Measurements from ENCODE around the gene PCBP3.
"Not testable (repeated sequence)": the region's sequence is repeated elsewhere in the genome, so short reads cannot be mapped to it uniquely, and the experiment has no call there.

PCBP3 gene

GRCh38 chr21:45655124-45655523 is 11.6 kb downstream of the PCBP3 start:
- H2AFZ ChIP-seq (ENCODE audit: low read depth, low read length, severe bottlenecking): no peak overlapping the region
- H3K9me2 ChIP-seq (replicated peaks; ENCODE audit: insufficient read depth, low read length): no peaks in the 10 kb centered on the region
- H4K20me1 ChIP-seq (ENCODE audit: low read depth, low read length): no peaks in the 10 kb centered on the region; the same call in 1 of the 2 replicates
- H3K4me3 ChIP-seq (ENCODE audit: insufficient read depth, low read length, poor library complexity, severe bottlenecking): no peak overlapping the region
- H3K27me3 ChIP-seq (ENCODE audit: low read length): no peaks in the 10 kb centered on the region
- H3K79me2 ChIP-seq (ENCODE audit: insufficient read depth, low read length): no peaks in the 10 kb centered on the region
- H3K9me3 ChIP-seq (ENCODE audit: insufficient read depth, low read length): no peaks in the 10 kb centered on the region
- H3K36me3 ChIP-seq (ENCODE audit: low read length): no peaks in the 10 kb centered on the region
- no peak overlapping the region for H3K4me2 ChIP-seq (ENCODE audit: low read depth, low read length, poor library complexity, severe bottlenecking)
- TF ChIP-seq, protein P1, sequence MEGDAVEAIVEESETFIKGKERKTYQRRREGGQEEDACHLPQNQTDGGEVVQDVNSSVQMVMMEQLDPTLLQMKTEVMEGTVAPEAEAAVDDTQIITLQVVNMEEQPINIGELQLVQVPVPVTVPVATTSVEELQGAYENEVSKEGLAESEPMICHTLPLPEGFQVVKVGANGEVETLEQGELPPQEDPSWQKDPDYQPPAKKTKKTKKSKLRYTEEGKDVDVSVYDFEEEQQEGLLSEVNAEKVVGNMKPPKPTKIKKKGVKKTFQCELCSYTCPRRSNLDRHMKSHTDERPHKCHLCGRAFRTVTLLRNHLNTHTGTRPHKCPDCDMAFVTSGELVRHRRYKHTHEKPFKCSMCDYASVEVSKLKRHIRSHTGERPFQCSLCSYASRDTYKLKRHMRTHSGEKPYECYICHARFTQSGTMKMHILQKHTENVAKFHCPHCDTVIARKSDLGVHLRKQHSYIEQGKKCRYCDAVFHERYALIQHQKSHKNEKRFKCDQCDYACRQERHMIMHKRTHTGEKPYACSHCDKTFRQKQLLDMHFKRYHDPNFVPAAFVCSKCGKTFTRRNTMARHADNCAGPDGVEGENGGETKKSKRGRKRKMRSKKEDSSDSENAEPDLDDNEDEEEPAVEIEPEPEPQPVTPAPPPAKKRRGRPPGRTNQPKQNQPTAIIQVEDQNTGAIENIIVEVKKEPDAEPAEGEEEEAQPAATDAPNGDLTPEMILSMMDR (IDR thresholded peaks at IDR 0.05; ENCODE audit: insufficient read depth, low read length, poor library complexity, severe bottlenecking): no peak
- no peak for TF ChIP-seq EZH2phosphoT487 (conservative IDR thresholded peaks at IDR 0.05; ENCODE audit: low read length)
- H3K27ac ChIP-seq (ENCODE audit: low read depth, low read length): no peak overlapping the region
- H3F3A ChIP-seq (ENCODE audit: insufficient read depth): no peaks in the 10 kb centered on the region
- no peak overlapping the region for H3K9ac ChIP-seq (ENCODE audit: low read length)

DNA sequence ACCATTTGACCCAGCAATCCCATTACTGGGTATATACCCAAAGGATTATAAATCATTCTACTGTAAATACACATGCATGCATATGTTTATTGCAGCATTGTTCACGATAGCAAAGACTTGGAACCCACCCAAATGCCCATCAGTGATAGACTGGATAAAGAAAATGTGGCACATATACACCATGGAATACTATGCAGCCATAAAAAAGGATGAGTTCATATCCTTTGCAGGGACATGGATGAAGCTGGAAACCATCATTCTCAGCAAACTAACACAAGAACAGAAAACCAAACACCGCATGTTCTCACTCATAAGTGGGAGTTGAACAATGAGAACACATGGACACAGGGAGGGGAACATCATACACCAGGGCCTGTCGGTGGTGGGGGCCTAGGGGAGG is 12.6 kb downstream of the PCBP3 start:
- H3K9me3 ChIP-seq (ENCODE audit: insufficient read depth, low read length); H3K27ac ChIP-seq (ENCODE audit: low read depth, low read length); H3K27me3 ChIP-seq (ENCODE audit: low read length); H3K4me3 ChIP-seq (ENCODE audit: insufficient read depth, low read length, poor library complexity, severe bottlenecking); H3K36me3 ChIP-seq (ENCODE audit: low read length); H3K4me2 ChIP-seq (ENCODE audit: low read depth, low read length, poor library complexity, severe bottlenecking); H3F3A ChIP-seq (ENCODE audit: insufficient read depth); H3K79me2 ChIP-seq (ENCODE audit: insufficient read depth, low read length); H4K20me1 ChIP-seq (ENCODE audit: low read depth, low read length); H3K9me2 ChIP-seq (replicated peaks; ENCODE audit: insufficient read depth, low read length); H3K9ac ChIP-seq (ENCODE audit: low read length); H2AFZ ChIP-seq (ENCODE audit: low read depth, low read length, severe bottlenecking): not testable (repeated sequence)

DNA sequence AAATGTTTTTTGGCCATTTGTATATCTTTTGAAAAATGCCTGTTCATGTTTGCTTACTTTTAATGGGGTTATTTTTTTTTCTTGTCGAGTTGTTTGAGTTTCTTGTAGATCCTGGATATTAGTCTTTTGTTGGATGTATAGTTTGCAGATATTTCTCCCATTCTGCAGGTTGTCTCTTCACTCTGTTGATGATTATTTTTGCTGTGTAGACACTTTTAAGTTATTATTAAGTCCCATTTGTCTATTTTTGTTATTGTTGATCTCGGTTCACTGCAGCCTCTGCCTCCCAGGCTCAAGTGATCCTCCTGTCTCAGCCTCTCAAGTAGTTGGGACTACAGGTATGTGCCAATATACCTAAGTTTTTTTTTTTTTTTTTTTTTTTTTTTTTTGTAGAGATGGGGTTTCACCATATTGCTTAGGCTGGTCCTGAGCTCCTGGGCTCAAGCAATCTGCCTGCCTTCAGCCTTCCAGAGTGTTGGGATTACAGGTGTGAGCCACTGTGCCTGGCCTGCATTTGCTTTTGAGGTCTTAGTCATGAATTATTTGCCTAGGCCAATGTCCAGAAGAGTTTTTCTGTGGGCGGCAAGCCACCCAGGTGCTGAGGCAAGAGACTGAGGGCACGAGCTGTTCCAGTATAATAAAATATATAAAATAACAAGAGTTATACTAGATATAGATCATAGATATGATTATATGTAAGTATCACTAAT is 18.5 kb downstream of the PCBP3 start:
- H2AFZ ChIP-seq (ENCODE audit: low read depth, low read length, severe bottlenecking); H4K20me1 ChIP-seq (ENCODE audit: low read depth, low read length); H3K27ac ChIP-seq (ENCODE audit: low read depth, low read length); H3K36me3 ChIP-seq (ENCODE audit: low read length); H3K79me2 ChIP-seq (ENCODE audit: insufficient read depth, low read length); H3K9me3 ChIP-seq (ENCODE audit: insufficient read depth, low read length); H3K27me3 ChIP-seq (ENCODE audit: low read length); H3F3A ChIP-seq (ENCODE audit: insufficient read depth); H3K4me3 ChIP-seq (ENCODE audit: insufficient read depth, low read length, poor library complexity, severe bottlenecking); H3K9me2 ChIP-seq (replicated peaks; ENCODE audit: insufficient read depth, low read length); H3K4me2 ChIP-seq (ENCODE audit: low read depth, low read length, poor library complexity, severe bottlenecking); H3K9ac ChIP-seq (ENCODE audit: low read length): not testable (repeated sequence)

- H3K27ac ChIP-seq (ENCODE audit: low read depth, low read length); H3K36me3 ChIP-seq (ENCODE audit: low read length); H2AFZ ChIP-seq (ENCODE audit: low read depth, low read length, severe bottlenecking); H3K27me3 ChIP-seq (ENCODE audit: low read length); H4K20me1 ChIP-seq (ENCODE audit: low read depth, low read length); H3K9me3 ChIP-seq (ENCODE audit: insufficient read depth, low read length); H3K9ac ChIP-seq (ENCODE audit: low read length); H3K9me2 ChIP-seq (replicated peaks; ENCODE audit: insufficient read depth, low read length); H3K4me2 ChIP-seq (ENCODE audit: low read depth, low read length, poor library complexity, severe bottlenecking); H3F3A ChIP-seq (ENCODE audit: insufficient read depth); H3K4me3 ChIP-seq (ENCODE audit: insufficient read depth, low read length, poor library complexity, severe bottlenecking); H3K79me2 ChIP-seq (ENCODE audit: insufficient read depth, low read length): not testable (repeated sequence)
Measured at GRCh38 chr21:45662623-45663245, 19.2 kb downstream of the PCBP3 start.

DNA sequence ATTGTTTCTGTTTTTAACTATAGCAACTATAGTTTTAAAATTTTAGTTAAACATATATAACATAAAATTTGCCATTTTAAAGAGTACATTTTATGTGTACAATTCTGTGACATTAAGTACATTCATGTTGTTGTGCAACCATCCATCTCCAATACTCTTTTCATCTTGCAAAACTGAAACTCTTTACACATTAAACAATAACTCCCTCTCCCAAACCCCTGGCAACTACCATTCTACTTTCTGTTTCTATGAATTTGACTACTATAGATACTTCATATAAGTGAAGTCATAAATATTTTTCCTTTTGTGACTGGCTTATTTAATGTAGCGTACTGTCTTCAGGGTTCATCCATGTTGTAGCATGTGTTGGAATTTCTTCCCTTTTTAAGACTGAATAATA is 25.9 kb downstream of the PCBP3 start:
- Histone ChIP-seq H2AFZ (ENCODE audit: low read depth, low read length, severe bottlenecking) (no peak overlapping the region), H3K27me3 (ENCODE audit: low read length) (no peaks in the 10 kb centered on the region), H3K79me2 (ENCODE audit: insufficient read depth, low read length) (no peaks in the 10 kb centered on the region), H3K9me2 (replicated peaks; ENCODE audit: insufficient read depth, low read length) (no peaks in the 10 kb centered on the region), H3K9me3 (ENCODE audit: insufficient read depth, low read length) (peaks cover 5% of the 10 kb centered on the region; the same call in 1 of the 2 replicates), H3K9ac (ENCODE audit: low read length) (no peak overlapping the region), H3K27ac (ENCODE audit: low read depth, low read length) (no peak overlapping the region), H3K36me3 (ENCODE audit: low read length) (0 out of 2 replicates have a peak, but pooled peaks cover 4% of the 10 kb centered on the region), H3K4me2 (ENCODE audit: low read depth, low read length, poor library complexity, severe bottlenecking) (no peak overlapping the region), H4K20me1 (ENCODE audit: low read depth, low read length) (no peaks in the 10 kb centered on the region), H3F3A (ENCODE audit: insufficient read depth) (no peaks in the 10 kb centered on the region), H3K4me3 (ENCODE audit: insufficient read depth, low read length, poor library complexity, severe bottlenecking) (no peak overlapping the region)
- TF ChIP-seq EZH2phosphoT487 (conservative IDR thresholded peaks at IDR 0.05; ENCODE audit: low read length): no peak
- TF ChIP-seq, protein P1 (IDR thresholded peaks at IDR 0.05; ENCODE audit: insufficient read depth, low read length, poor library complexity, severe bottlenecking): no peak

All from SU-DHL-6 (cell line).